Measurements from ENCODE around the gene MSH5. TPM values are rescaled to one million over a fixed set of nuclear protein-coding genes. Genes with fewer than 3 reads are reported as not detected.

MSH5 gene
- total and polyA plus RNA-seq, 2 of the 13 experiments (the other 11 are each of a cell fraction or from before 2014, with no cell fraction given) = 10.2 to 38.7 TPM

DNA sequence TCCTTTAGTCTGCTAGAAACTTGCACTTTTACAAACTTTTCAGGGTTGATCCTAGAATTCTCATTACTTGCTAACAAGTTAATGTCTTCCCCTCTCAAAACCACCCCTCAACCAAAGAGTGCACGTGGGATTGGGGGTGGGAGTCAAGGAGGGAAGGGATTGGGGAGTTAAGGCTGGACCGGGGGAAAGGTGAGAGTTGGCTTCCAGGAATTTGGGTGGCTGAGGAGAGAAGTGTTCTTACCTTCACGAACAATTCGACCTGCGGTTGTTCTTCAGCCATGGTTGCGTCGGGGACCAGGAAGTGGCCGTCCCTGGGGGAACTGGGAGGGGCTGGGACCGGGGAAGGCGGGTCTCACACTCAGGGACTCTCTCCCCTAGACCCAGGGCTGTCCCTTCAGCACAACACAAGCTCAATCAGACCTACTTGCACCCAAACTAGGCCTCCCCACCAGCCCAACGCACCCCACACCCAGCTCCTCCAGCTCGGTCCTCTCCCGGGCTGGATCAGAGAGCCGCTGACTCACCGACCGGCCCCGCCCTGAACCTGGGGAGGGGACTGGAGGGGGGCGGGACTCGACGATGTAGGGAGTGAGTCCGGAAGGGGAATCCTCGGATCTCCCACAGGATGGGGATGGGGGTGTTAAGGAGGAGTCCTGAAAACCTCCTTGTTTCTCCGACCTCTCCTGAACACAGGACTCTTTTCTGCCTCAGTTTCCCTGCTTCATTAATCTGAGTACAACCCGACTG lies 3.6 kb upstream of the MSH5 start, which contains the start of gene CLIC1 (continued):
- TF ChIP-seq, protein P1, sequence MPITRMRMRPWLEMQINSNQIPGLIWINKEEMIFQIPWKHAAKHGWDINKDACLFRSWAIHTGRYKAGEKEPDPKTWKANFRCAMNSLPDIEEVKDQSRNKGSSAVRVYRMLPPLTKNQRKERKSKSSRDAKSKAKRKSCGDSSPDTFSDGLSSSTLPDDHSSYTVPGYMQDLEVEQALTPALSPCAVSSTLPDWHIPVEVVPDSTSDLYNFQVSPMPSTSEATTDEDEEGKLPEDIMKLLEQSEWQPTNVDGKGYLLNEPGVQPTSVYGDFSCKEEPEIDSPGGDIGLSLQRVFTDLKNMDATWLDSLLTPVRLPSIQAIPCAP (CRISPR knock-in tag; IDR thresholded peaks at IDR 0.05; ENCODE audit: low read depth) = no peak
- TF ChIP-seq CENPX (CRISPR knock-in tag; IDR thresholded peaks at IDR 0.05) = no peak
- TF ChIP-seq ZNF24 (IDR thresholded peaks at IDR 0.05) = no peak
- TF ChIP-seq ZBTB7A (CRISPR knock-in tag; IDR thresholded peaks at IDR 0.05) = no peak; the same call in none of the 2 replicates
- TF ChIP-seq SIN3A (IDR thresholded peaks at IDR 0.05; ENCODE audit: borderline replicate concordance, low read depth, low read length) = peak; percentile 87; the same call in 1 of the 2 replicates
- no peak for TF ChIP-seq IRX3 (CRISPR knock-in tag; IDR thresholded peaks at IDR 0.05; ENCODE audit: borderline replicate concordance, low read depth)
- TF ChIP-seq, protein P2, sequence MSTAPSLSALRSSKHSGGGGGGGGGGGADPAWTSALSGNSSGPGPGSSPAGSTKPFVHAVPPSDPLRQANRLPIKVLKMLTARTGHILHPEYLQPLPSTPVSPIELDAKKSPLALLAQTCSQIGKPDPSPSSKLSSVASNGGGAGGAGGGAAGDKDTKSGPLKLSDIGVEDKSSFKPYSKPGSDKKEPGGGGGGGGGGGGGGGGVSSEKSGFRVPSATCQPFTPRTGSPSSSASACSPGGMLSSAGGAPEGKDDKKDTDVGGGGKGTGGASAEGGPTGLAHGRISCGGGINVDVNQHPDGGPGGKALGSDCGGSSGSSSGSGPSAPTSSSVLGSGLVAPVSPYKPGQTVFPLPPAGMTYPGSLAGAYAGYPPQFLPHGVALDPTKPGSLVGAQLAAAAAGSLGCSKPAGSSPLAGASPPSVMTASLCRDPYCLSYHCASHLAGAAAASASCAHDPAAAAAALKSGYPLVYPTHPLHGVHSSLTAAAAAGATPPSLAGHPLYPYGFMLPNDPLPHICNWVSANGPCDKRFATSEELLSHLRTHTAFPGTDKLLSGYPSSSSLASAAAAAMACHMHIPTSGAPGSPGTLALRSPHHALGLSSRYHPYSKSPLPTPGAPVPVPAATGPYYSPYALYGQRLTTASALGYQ (CRISPR knock-in tag; IDR thresholded peaks at IDR 0.05) = peak; percentile 59; the same call in 1 of the 2 replicates
- peak; percentile 62; the same call in 1 of the 2 replicates for TF ChIP-seq PHF20 (CRISPR knock-in tag; IDR thresholded peaks at IDR 0.05)
- peak; percentile 72 for TF ChIP-seq PITX1 (CRISPR knock-in tag; IDR thresholded peaks at IDR 0.05)
- TF ChIP-seq CBX2 (IDR thresholded peaks at IDR 0.05; ENCODE audit: low read depth, low read length) = no peak
- TF ChIP-seq CBX2 (CRISPR knock-in tag; IDR thresholded peaks at IDR 0.05; ENCODE audit: low read depth) = no peak
- TF ChIP-seq, protein P3, sequence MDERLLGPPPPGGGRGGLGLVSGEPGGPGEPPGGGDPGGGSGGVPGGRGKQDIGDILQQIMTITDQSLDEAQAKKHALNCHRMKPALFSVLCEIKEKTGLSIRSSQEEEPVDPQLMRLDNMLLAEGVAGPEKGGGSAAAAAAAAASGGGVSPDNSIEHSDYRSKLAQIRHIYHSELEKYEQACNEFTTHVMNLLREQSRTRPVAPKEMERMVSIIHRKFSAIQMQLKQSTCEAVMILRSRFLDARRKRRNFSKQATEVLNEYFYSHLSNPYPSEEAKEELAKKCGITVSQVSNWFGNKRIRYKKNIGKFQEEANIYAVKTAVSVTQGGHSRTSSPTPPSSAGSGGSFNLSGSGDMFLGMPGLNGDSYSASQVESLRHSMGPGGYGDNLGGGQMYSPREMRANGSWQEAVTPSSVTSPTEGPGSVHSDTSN (CRISPR knock-in tag; IDR thresholded peaks at IDR 0.05) = no peak
- no peak for TF ChIP-seq ZFP41 (CRISPR knock-in tag; IDR thresholded peaks at IDR 0.05; ENCODE audit: borderline replicate concordance)
- no peak for TF ChIP-seq NPAS2 (CRISPR knock-in tag; IDR thresholded peaks at IDR 0.05; ENCODE audit: borderline replicate concordance)
- TF ChIP-seq, protein P4, sequence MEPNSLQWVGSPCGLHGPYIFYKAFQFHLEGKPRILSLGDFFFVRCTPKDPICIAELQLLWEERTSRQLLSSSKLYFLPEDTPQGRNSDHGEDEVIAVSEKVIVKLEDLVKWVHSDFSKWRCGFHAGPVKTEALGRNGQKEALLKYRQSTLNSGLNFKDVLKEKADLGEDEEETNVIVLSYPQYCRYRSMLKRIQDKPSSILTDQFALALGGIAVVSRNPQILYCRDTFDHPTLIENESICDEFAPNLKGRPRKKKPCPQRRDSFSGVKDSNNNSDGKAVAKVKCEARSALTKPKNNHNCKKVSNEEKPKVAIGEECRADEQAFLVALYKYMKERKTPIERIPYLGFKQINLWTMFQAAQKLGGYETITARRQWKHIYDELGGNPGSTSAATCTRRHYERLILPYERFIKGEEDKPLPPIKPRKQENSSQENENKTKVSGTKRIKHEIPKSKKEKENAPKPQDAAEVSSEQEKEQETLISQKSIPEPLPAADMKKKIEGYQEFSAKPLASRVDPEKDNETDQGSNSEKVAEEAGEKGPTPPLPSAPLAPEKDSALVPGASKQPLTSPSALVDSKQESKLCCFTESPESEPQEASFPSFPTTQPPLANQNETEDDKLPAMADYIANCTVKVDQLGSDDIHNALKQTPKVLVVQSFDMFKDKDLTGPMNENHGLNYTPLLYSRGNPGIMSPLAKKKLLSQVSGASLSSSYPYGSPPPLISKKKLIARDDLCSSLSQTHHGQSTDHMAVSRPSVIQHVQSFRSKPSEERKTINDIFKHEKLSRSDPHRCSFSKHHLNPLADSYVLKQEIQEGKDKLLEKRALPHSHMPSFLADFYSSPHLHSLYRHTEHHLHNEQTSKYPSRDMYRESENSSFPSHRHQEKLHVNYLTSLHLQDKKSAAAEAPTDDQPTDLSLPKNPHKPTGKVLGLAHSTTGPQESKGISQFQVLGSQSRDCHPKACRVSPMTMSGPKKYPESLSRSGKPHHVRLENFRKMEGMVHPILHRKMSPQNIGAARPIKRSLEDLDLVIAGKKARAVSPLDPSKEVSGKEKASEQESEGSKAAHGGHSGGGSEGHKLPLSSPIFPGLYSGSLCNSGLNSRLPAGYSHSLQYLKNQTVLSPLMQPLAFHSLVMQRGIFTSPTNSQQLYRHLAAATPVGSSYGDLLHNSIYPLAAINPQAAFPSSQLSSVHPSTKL (CRISPR knock-in tag; IDR thresholded peaks at IDR 0.05) = peak; percentile 78
- TF ChIP-seq, protein P5, sequence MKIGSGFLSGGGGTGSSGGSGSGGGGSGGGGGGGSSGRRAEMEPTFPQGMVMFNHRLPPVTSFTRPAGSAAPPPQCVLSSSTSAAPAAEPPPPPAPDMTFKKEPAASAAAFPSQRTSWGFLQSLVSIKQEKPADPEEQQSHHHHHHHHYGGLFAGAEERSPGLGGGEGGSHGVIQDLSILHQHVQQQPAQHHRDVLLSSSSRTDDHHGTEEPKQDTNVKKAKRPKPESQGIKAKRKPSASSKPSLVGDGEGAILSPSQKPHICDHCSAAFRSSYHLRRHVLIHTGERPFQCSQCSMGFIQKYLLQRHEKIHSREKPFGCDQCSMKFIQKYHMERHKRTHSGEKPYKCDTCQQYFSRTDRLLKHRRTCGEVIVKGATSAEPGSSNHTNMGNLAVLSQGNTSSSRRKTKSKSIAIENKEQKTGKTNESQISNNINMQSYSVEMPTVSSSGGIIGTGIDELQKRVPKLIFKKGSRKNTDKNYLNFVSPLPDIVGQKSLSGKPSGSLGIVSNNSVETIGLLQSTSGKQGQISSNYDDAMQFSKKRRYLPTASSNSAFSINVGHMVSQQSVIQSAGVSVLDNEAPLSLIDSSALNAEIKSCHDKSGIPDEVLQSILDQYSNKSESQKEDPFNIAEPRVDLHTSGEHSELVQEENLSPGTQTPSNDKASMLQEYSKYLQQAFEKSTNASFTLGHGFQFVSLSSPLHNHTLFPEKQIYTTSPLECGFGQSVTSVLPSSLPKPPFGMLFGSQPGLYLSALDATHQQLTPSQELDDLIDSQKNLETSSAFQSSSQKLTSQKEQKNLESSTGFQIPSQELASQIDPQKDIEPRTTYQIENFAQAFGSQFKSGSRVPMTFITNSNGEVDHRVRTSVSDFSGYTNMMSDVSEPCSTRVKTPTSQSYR (CRISPR knock-in tag; IDR thresholded peaks at IDR 0.05; ENCODE audit: borderline replicate concordance) = peak; percentile 56; the same call in 1 of the 2 replicates
- TF ChIP-seq ZNF839 (CRISPR knock-in tag; IDR thresholded peaks at IDR 0.05; ENCODE audit: borderline replicate concordance) = no peak
- no peak; the same call in 1 of the 2 replicates for TF ChIP-seq BHLHE40 (IDR thresholded peaks at IDR 0.05; ENCODE audit: low read length)
- TF ChIP-seq NFE2 (CRISPR knock-in tag; IDR thresholded peaks at IDR 0.05) = no peak; the same call in none of the 2 replicates

Measured in HepG2 (cell line).